Ramos (cell line): ENCODE data around the gene OR6J1.

Experiments used
- in situ Hi-C: fragments of 300-500 bp; cut with MboI; formaldehyde crosslinking; loops from one replicate; pipeline ENCODE4 v1.14.3; 2022; ENCODE audit warnings: low sequenced_read_pairs; ENCODE audit not compliant: unreplicated experiment

The OR6J1 gene

GRCh38 chr14:22614240-22614799 is 29.8 kb downstream of the OR6J1 start:
- in situ Hi-C loops: no loop called here

GRCh38 chr14:22613736-22614239 is 30.4 kb downstream of the OR6J1 start:
- in situ Hi-C loops: no loop called here

GRCh38 chr14:22613106-22613695 is 31.0 kb downstream of the OR6J1 start:
- in situ Hi-C loops: no loop called here

DNA sequence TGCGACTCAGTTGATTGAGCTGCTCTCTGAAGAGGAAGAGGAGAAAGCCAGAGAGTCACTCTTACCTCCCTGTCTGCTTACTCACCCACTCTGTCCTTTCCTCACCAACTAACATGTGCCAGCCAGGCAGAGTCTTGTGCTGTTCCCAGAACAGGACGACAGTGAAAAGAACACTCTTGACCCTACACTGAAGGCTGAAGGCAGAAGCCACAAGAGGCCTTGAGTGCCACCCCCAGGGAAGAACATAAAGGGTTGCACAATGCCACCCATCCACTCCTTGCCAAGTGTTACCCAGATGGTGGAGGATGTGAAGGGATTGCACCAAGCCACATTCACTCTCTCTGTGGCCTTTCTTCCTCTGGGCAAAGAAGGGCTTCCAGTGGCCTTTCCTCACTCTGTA is 33.2 kb downstream of the OR6J1 start:
- in situ Hi-C loops: no loop called here

- in situ Hi-C loops: no loop called here
These were observed 36.9 kb downstream of the OR6J1 start for GRCh38 chr14:22607291-22607690.

GRCh38 chr14:22606380-22606779 is 37.8 kb downstream of the OR6J1 start:
- in situ Hi-C loops: no loop called here

- in situ Hi-C loops: no loop called here
These were observed 41.3 kb downstream of the OR6J1 start for GRCh38 chr14:22602862-22603261.

DNA sequence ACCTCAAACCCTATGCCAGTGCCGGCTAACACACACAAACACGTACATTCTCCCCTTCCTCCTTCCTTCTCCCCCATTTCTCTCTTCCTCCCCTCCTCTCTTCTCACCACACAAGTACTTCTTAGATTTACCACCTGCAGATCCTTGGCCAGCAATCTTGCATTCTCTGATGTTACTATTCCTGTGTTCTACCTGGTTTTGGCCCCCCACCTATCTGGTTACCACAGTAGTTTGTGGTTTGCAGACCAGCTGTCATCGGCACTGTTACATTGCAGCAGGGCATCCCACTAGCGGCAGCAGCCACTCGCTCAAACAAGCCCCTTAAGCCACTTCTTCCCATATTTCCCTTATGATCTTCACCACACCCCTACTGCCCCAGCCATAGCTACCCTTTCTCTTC is 42.2 kb downstream of the OR6J1 start:
- in situ Hi-C loops: no loop called here

- in situ Hi-C loops: no loop called here
These were observed 42.7 kb downstream of the OR6J1 start for GRCh38 chr14:22601456-22601855.

- in situ Hi-C loops: no loop called here
These were observed 44.1 kb downstream of the OR6J1 start for GRCh38 chr14:22600027-22600426.

DNA sequence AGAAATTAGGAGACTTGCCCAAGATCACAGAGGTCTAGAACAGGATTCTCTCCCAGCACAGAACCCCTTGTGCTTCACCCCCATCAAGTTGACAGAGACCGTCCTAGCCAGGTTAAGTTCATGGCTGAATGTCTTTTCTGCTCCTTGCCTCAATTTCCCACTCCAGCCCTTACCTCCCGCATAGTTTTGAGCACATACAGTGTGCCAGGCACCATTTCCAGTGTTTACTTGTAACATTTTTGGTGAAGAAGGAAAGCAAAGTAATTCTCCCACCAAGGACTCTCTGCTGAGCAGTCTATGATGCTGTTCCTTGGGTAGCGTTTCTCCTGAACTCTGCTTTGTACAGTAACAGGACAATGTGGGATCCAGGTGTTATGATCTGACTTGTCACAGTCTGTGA is 44.8 kb downstream of the OR6J1 start:
- in situ Hi-C loops: no loop called here

DNA sequence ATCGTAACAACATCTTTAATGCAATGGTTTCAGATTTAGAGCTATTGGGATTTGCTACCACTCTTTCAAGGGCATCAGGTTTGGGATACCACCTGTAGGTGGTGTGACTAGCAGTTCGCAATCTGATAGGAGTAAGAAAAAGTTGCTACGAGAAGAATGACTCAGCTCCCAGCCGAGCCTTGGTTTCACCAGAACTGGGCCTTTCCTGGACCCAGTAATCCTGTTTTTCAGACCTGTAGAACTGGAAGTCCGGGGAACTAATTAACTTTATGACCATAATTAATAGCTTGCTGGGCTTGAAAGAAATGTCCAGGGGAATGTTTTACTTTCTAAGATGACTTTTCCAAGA is 45.3 kb downstream of the OR6J1 start:
- in situ Hi-C loops: no loop called here

GRCh38 chr14:22598099-22598895 is 45.9 kb downstream of the OR6J1 start, which contains the start of gene ABHD4:
Gene ABHD4, plus strand, starts transcription at chr14:22598300. Its CDS starts 7 bp downstream, at chr14:22598307.
- in situ Hi-C loops: no loop called here

GRCh38 chr14:22597771-22598098 is 46.4 kb downstream of the OR6J1 start:
- in situ Hi-C loops: no loop called here

DNA sequence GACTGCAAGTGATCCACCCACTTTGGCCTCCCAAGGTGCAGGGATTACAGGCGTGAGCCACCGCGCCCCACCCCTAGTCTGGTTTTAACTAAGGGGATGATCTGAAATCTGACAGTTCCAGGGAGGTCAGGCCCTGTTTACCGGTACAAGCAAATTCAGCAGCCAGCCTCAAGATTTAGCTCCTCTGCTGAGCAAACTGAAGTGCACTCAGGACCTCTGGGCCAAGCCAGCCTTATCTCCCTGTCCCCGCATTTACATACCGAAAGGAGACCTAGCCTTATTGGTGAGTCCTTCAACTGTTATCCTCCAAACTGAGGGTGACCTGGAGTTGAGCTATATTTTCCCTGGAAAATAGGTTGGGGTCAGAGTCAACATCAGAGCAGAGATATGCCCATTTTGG is 46.9 kb downstream of the OR6J1 start:
- in situ Hi-C loops: no loop called here

- in situ Hi-C loops: no loop called here
These were observed 47.7 kb downstream of the OR6J1 start for GRCh38 chr14:22596354-22596879.

DNA sequence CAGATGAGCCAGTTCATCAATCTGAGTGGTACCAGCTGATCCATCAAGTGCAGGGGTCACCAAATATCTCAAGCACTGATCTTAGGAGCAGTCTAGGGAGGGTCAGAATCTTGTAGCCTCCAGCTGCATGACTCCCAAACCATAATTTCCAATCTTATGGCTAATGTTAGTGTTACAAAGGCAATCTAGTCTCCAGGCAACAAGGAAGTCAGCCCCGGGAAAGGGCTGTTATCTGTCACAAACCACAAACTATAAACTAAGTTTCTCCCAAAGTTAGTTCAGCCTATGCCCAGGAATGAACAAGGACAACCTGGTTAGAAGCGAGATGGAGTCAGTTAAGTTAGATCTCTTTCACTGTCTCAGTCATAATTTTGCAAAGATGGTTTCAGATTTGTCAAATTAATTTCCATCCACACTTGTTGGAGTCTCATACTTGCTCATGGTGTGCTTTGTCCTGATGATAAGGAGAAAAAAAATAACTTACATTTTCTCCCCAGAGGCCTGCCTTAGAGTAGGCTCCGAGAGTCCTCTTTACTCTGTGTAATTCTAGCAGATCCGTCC is 49.9 kb downstream of the OR6J1 start:
- in situ Hi-C loops: no loop called here

DNA sequence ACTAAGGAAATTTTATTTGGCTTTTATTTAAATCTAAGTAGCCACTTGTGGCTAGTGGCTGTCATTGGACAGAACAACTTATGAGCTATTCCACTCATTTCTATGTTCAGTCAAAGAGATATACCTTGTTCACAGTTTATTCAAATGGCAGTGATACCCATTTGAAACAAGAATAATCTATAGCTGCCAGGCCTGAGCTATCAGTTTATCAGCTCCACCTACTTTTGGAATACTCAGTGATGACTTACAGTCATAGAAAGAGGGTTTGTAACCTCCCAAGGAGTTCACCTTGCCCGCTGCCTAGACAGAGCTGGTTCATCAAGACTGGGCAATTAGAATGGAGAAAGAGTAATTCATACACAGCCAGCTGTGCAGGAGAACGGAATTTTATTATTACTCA is 50.6 kb downstream of the OR6J1 start:
- in situ Hi-C loops: no loop called here

- in situ Hi-C loops: no loop called here
These were observed 51.0 kb downstream of the OR6J1 start for GRCh38 chr14:22593189-22593588.

DNA sequence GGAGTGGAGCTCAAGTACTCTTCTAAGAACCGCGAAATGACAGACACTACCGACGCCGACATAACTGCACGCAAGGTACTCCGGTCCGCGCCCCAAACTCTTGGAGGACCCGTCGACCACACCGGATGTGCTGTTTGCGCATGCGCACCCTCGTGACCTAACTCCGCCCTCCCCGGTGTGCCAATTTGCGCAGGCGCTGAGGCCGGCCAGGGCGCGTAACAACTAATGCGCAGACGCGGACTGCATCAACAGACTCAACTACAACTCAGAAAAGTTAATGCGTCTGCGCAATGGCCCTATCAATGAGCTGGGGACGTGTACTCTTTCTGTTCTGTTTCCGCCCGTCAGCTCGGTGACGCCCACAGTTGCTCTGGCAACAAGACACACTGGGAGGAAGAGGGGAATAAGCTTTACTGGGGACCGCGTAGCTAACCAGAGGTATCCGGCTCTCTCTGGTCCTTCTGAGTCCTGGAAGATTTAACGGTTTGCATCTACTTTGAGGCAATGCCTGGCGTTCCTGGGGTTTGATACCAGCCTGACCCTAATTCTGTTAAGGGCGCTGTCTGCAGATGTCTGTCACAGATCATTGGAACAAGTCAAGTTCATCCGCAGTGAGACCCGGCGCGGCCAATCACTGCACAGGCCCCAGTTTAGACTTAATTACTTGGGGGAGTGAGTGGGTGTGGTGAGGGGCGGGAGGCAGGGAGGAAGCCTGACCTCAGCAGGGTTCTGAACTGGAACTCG is 54.9 kb downstream of the OR6J1 start, which contains the start of gene DAD1:
TSS of gene DAD1 (minus strand) at position 129 of the 744 bp plus-strand sequence. CDS start at position 62, 67 bp downstream.
- in situ Hi-C loops: no loop called here
